ENCODE data around the gene ARRDC1.

ARRDC1 gene

DNA sequence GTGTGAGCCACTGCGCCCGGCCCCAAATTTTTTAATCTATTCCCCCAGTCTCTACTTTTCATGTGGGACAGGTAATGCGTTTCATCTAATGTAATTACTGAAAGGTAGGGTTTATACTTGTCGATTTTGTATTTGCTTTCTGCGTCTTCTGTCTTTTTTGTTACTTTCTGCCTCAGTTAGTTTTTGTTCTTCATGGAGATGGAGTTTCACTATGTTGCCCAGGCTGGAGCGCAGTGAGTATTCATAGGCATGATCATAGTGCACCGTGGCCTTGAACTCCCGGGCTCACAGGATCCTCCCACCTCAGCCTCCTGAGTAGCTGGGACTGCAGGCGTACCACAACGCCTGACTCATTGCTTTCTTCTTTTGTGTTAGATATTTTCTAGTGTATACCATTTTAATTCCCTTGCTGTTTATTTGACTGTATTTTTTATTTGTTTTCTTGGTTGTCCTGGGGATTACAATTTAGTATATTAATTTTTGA is 36.7 kb downstream of the ARRDC1 start:
- no peak for DNase-seq

DNA sequence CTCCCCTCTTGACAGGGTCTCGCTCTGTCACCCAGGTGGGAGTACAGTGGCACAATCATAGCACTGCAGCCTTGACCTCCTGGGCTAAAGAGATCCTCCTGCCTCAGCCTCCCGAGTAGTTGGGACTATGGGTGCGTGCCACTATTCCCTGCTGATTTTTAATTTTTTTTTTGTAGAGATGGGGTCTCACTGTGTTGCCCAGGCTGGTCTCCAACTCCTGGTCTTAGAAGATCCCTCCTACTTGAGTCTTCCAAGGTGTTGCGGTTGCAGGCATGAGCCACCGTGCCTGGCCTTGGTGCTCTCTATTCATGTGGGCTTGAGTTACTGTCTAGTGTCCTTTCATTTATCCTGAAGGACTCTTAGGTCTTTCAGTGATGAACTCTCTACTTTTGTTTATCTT is 37.4 kb downstream of the ARRDC1 start:
- no peak for DNase-seq

DNA sequence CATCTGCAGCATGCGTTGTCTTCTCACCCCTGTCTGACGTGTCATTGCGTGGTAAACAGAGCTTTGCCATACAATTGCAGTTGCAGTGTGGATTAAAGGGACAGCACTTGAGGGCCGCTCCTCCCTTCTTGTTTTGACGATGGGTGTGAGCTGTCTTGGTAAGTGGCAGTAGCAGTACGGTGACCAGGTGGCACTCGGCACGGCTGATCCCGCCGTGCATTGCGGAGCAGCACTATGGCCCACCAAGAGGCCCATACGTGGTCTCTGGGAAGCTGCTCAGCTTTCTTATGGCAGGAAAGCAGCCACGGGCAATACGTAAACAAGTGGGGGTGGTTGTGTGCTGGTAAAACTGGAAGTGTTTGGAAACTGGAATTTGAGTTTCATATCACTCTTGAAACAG is 38.4 kb downstream of the ARRDC1 start:
- DNase-seq: no peak

DNA sequence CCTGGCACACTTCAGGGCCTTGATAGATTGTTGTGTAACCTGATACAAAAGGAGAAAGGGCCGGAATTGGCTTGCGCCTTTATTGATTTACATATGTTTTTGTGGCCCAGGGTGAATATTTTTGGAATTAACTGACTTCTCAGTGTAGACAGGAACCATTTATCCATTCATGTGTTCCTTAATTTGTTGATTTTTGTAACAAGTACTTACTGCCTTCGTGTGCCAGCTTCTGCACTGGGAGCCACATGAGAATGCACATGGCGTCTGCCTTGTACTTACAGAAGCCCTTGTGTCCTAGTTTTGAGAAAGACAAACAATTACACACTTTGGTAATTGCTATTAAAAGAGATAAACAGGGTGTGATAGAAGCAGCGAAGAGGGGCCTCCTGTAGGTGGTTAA is 39.7 kb downstream of the ARRDC1 start:
- DNase-seq: no peak

DNA sequence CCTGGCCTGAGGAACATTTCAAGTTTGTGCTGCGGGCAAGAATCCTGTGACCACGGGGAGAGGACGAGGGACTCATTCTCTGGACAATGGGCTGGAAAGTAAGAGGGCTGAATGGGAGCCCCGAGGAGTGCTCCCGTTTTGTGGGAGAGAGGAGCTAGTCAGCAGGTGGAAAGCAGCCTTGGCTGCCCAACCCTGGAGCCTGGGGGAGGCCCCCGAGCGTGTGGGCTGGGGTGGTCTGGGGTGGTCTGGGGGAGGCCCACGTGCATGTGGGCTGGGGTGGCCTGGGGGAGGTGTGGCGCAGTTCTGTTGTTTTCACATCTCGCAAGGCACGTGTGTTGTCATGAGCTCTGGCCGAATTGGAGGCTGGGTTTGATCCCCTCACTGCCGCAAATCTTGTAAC is 40.9 kb downstream of the ARRDC1 start:
- no peak for DNase-seq

DNA sequence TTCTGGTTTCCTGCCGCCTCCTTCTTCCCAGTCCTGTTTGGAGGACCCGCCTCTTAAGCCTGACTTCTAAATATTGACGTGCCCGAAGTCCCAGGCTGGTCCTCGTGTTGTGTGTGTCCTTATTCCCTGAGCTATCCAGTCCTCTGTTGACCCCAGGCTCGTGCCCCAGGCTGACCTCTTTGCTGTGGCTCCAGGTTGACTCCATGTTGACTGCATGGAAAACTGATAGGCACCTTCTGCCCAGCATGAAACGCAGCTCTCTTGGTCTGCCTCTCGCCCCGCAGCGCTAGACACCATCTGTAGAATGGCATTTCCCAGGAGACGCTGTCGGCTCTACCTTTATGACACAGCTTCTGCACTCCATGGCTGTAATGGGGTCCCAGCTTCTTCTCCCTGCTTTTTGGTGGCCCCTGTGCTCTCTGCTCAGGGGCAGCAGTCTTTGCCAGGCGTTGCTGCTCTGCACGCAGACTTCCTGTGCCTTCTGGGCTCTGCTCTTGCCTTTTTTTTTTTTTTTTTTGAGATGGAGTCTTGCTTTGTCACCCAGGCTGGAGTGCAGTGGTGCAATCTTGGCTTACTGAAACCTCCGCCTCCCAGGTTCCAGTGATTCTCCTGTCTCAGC is 41.7 kb downstream of the ARRDC1 start:
- no peak for DNase-seq

DNA sequence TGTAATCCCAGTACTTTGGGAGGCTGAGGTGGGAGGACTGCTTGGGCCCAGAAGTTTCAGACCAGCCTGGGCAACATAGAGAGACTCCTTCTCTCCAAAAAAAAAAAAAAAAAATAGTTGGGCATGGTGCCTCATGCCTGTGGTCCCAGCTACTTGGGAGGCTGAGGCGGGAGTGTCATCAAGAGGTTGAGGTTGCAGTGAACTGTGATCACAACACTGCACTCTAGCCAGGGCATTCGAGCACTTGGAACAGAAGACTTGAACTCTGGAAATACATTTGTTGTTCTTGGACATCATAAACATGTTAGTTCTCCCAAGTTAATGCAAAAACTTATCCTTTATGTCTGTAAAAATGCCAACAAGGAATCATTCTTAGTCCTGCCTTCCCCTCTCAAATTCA is 42.9 kb downstream of the ARRDC1 start:
- DNase-seq: no peak

DNA sequence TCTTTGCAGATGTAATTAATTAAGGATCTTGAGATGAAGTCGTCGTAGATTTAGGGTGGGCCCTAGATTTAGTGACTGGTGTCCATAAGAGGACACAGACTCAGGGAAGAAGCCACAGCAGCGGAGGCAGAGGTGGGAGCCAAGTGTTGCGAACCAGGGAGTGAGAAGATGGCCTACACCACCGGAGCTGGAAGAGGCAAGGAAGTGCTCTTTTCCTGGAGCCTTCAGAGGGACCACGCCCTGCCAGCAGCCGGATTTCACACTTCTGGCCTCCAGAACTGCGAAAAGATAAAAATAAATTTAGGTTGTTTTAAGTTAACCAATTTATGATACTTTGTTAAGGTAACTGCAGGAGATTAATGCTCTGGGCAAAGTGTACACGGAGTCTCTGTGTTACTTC is 44.1 kb downstream of the ARRDC1 start:
- DNase-seq: no peak

DNA sequence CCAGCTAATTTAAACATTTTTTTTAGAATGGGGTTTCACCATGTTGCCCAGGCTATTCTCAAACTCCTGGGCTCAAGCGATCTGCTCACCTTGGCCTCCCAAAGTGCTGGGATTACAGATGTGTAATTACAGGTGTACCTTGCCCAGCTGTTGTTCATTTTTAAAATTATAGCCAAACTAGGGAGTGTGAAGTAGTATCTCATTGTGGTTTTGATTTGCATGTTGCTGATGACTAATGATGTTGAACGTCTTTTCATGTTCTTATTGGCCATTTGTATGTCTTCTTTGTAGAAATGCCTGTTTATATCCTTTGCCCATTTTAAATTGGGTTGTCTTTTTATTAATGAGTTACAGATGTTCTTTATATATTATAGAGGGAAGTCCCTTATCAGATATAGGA is 44.8 kb downstream of the ARRDC1 start:
- DNase-seq: no peak

DNA sequence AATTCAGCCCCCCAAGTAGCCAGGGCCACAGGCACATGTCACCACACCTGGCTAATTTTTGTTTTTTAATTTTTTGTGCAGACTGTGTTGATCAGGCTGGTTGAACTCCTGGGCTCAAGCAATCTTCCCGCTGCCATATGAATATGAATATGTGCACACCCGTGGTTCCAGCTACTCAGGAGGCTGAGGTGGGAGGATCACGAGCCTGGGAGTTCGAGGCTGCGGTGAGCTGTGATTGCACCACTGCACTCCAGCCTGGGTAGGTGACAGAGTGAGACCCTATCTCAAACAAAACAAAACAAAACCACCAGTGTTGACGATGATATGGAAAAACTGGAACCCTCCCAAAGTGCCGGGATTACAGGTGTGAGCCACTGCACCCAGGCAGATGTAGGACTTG is 45.3 kb downstream of the ARRDC1 start:
- no peak for DNase-seq

DNA sequence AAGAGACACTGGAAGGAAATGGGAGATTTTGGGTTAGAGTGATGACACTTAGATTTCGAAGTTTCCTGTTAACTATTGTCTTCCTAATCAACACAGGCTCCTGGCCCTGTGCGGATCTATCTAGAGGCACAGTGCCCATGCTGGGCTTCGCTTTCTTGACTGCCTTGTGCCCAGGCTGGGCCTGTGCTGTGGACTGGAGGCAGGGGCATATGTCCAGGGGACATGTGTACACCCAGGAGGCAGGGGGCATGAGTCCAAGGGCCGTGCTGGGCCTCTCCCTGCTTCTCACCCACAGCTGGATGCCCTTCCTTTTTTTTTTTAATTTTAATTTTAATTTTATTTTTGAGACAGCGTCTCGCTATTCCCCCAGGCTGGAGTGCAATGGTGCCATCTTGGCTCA is 50.9 kb downstream of the ARRDC1 start:
- no peak for DNase-seq

DNA sequence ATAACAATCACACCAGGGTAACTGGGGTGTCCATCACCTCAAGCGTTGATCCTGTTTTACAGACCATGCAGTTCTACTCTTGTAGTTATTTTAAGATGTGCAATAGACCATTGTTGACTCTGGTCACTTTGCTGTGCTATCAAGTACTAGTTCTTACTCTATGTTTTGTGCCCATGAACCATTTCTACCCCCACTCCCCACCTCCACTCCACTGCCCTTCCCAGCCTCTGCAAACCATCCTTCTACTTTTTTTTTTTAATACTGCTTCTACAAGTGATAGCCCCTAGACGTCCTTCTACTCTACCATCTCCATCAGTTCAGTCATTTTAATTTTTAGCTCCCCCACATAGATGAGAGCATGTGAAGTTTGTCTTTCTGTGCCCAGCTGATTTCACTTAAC is 52.1 kb downstream of the ARRDC1 start:
- DNase-seq: no peak

DNA sequence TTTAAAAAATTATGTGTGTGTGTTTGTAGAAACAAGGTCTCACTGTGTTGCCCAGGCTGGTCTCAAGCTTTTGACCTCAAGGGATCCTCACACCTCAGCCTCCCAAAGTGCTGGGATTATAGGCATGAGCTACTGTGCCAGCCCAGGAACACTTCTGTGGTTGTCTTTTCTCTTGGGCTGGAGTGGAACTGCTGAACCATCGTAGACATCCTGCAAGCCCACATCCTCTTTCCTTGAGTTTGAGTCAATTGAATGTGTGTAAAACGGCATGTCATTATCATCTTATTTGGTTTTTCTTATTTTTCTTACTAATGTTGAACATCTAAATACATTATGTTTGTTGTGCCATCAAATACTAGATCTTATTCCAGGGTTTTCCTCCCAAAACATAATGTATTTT is 53.3 kb downstream of the ARRDC1 start:
- no peak for DNase-seq

DNA sequence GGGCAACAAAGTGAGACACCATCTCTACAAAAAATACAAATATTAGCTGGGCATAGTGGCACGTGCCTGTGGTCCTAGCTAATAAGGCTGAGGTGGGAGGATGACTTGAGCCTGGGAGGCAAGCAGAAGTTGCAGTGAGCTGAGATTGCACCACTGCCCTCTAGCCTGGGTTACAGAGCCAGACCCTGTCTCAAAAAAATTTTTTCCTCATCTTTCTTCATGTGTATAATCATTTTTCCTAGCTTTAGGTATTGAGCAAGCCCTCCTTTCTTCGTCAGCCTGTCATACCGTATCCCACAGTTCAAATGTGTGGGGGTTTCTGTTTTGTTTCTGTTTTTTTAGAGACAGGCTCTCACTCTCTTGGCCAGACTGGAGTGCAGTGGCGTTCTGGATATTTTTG is 54.7 kb downstream of the ARRDC1 start:
- no peak for DNase-seq

DNA sequence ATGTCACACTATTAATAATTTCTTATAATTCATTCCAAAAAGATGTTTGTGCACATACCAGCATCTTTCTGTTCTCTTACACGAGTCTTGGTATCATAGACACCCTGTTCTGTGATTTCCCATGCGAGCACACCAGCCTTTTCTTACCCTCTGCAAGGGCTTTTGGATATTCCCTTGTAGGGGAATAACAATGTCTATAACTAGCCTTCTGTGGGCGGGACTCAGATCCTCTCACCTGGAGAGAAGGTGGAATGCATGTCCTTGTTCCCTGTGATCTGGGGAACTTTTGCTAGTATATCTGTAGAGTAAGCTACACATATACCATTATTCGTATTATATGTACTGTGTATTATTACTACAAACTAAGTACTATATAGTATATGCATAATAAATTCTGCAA is 58.1 kb downstream of the ARRDC1 start:
- DNase-seq: no peak

DNA sequence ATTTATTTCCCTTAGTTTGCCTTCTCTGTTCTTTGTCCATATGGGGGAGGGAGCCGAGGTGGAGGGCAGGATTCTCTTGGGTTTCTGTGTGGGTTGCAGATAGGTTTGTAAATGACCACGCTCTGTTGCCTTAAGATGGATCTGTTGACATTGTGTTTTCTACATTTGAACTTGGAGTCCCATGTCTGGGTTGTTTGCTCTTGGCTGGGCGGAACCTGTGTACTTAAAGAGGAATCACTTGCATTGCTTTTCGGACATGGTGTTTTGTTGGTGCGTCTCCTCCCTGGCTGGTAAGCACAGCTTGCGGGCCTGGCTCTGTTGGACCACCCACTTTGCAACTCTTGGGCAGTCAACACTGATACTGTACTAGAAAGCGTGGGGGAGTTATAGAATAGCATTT is 59.2 kb downstream of the ARRDC1 start:
- DNase-seq: no peak
